Sigmoid colon (tissue), 7 donors: Measurements from ENCODE around the gene BAHCC1. TPM values are rescaled to one million over a fixed set of nuclear protein-coding genes. Genes with fewer than 3 reads are reported as not detected.

Experiments used
- DNase-seq: peaks from one replicate; pipeline ENCODE4 v3.0.0-alpha.2; 2019
- H3K27ac ChIP-seq, 4 donors: fragments of 200-600 bp; sonication (generic); one replicate each; pipeline ENCODE4 v1.5.1; 2016 to 2019; ENCODE audit warnings: mild to moderate bottlenecking in 1 of 4
- H3K27me3 ChIP-seq, 3 donors: fragments of 200-600 bp; sonication (generic); one replicate each; pipeline ENCODE4 v1.5.1; 2019; ENCODE audit warnings: mild to moderate bottlenecking in 1 of 3
- H3K36me3 ChIP-seq, 4 donors: fragments of 200-600 bp; sonication (generic); one replicate each; pipeline ENCODE4 v1.5.1; 2016 to 2019
- H3K4me1 ChIP-seq, 4 donors: fragments of 200-600 bp; sonication (generic); one replicate each; pipeline ENCODE4 v1.5.1; 2017 to 2019
- H3K4me3 ChIP-seq, 4 donors: fragments of 200-600 bp; sonication (generic); one replicate each; pipeline ENCODE4 v1.5.1; 2017 to 2019; ENCODE audit warnings: mild to moderate bottlenecking in 2 of 4, moderate library complexity in 1 of 4
- H3K9me3 ChIP-seq, 4 donors: fragments of 200-600 bp in 3 of 4; sonication (generic) in 3 of 4; one replicate each; pipeline versions ENCODE4 v1.5.1 to v1.6.1; 2013 to 2019
- CTCF ChIP-seq, 4 experiments: fragments of 450-650 bp in 3 of 4; fragments of 200-600 bp in 1 of 4; IDR thresholded peaks; one replicate each; pipeline ENCODE4 v1.5.1; 2016 to 2019; ENCODE audit warnings: antibody characterized with exemption in 4 of 4, mild to moderate bottlenecking in 3 of 4, moderate library complexity in 2 of 4
- EP300 ChIP-seq, 4 donors: sonication (generic); formaldehyde crosslinking; IDR thresholded peaks; one replicate each; pipeline ENCODE4 v1.6.1; 2017; ENCODE audit warnings: antibody characterized with exemption in 4 of 4
- POLR2A ChIP-seq, 2 donors: fragments of 450-650 bp; IDR thresholded peaks; one replicate each; pipeline ENCODE4 v1.6.1; 2016; ENCODE audit warnings: antibody characterized with exemption in 2 of 2, mild to moderate bottlenecking in 2 of 2, moderate library complexity in 2 of 2
- POLR2AphosphoS5 ChIP-seq, 4 donors: sonication (generic); formaldehyde crosslinking; IDR thresholded peaks; one replicate each; pipeline ENCODE4 v1.6.1; 2017; ENCODE audit warnings: antibody characterized with exemption in 4 of 4
- WGBS, 2 donors: extraction: QIAGEN DNeasy Blood & Tissue Kit; methylation state at CpG; one replicate each; pipeline ENCODE4 v1.1.7; 2013; 5-methylcytosine and 5-hydroxymethylcytosine counted together
- intact Hi-C: fragments of 100-400 bp; cut with DNase I; formaldehyde crosslinking; loops from one replicate; pipeline ENCODE4 v1.15.1; 2023
- polyA plus RNA-seq, 3 donors: library from polyadenylated mRNA; stranded (reverse); fragments of 200-250 nt; gene quantifications; one replicate each; pipeline ENCODE4 v1.2.3, GENCODE V29; 2013
- total RNA-seq, 4 donors: library from RNA; depleted of rRNA; stranded (reverse); fragments of >200 nt; gene quantifications; one replicate each; pipeline ENCODE4 v1.1.0, GENCODE V29; 2016
- donor health status: healthy with polysubstance abuse.
- donor health status: Bipolar disorder and iron deficiency.
- donor health status: healthy.

BAHCC1 gene
- total and polyA plus RNA-seq, 7 donors: 1.8 to 18.6 (median 6.4) TPM

- TF ChIP-seq POLR2A (IDR thresholded peaks at IDR 0.05) (no peak), POLR2AphosphoS5 (IDR thresholded peaks at IDR 0.05) (no peak), EP300 (IDR thresholded peaks at IDR 0.05) (no peak), CTCF (IDR thresholded peaks at IDR 0.05) (no peak)
- Histone ChIP-seq H3K4me1 (peaks cover 0 to 81% (median 73%) of the 10 kb centered on the region in 4 donors), H3K27ac (peak overlapping the region; percentile 93 to 99 (median 97)), H3K36me3 (no peaks in the 10 kb centered on the region), H3K9me3 (no peaks in the 10 kb centered on the region), H3K4me3 (no peak overlapping the region), H3K27me3 (no peaks in the 10 kb centered on the region)
- no peak for DNase-seq
- intact Hi-C loops: loop anchor here (5.0 kb wide), 1 partner anchor 80 kb away; no protein-coding TSS in a partner anchor
- WGBS, 2 donors: 37 to 62% methylated on average over 19 of the region's 19 CpGs
Observed at GRCh38 chr17:81401723-81402529, 6.7 kb downstream of the BAHCC1 start.

GRCh38 chr17:81402530-81402941 is 7.3 kb downstream of the BAHCC1 start:
- no peak for DNase-seq
- Histone ChIP-seq H3K27me3 (no peaks in the 10 kb centered on the region), H3K9me3 (no peaks in the 10 kb centered on the region), H3K36me3 (no peaks in the 10 kb centered on the region), H3K4me1 (peaks cover 0 to 81% (median 75%) of the 10 kb centered on the region in 4 donors), H3K4me3 (peak overlapping the region in 1 of 4 donors; percentile 8), H3K27ac (peak overlapping the region; percentile 93 to 99 (median 97))
- 63 to 71% methylated on average over 9 of the region's 9 CpGs for WGBS, 2 donors
- intact Hi-C loops: loop anchor here (5.0 kb wide), 1 partner anchor 80 kb away; no protein-coding TSS in a partner anchor
- TF ChIP-seq POLR2AphosphoS5 (IDR thresholded peaks at IDR 0.05) (no peak), CTCF (IDR thresholded peaks at IDR 0.05) (no peak), EP300 (IDR thresholded peaks at IDR 0.05) (no peak), POLR2A (IDR thresholded peaks at IDR 0.05) (no peak)

- no peaks in the 10 kb centered on the region for H3K36me3 ChIP-seq
- no peaks in the 10 kb centered on the region for H3K27me3 ChIP-seq
- H3K4me3 ChIP-seq: peak overlapping the region in 1 of 4 donors; percentile 8
- H3K9me3 ChIP-seq: no peaks in the 10 kb centered on the region
- TF ChIP-seq CTCF (IDR thresholded peaks at IDR 0.05) (no peak), POLR2A (IDR thresholded peaks at IDR 0.05) (no peak), POLR2AphosphoS5 (IDR thresholded peaks at IDR 0.05) (no peak), EP300 (IDR thresholded peaks at IDR 0.05) (no peak)
- DNase-seq: no peak
- 81 to 88% methylated on average over 9 of the region's 9 CpGs for WGBS, 2 donors
- intact Hi-C loops: loop anchor here (5.0 kb wide), 1 partner anchor 79 kb away; no protein-coding TSS in a partner anchor
- H3K27ac ChIP-seq: peak overlapping the region; percentile 93 to 99 (median 97)
- H3K4me1 ChIP-seq: peaks cover 0 to 78% (median 74%) of the 10 kb centered on the region in 4 donors
Observed at GRCh38 chr17:81402981-81403467, 7.8 kb downstream of the BAHCC1 start.

- intact Hi-C loops: loop anchor here (2.0 to 5.0 kb wide), 2 partner anchors 25 to 78 kb away; no protein-coding TSS in a partner anchor
- H3K4me1 ChIP-seq: peaks cover 0 to 71% (median 68%) of the 10 kb centered on the region in 4 donors
- 73 to 80% methylated on average over 39 of the region's 39 CpGs for WGBS, 2 donors
- H3K4me3 ChIP-seq: peak overlapping the region; percentile 13 to 41 (median 28)
- peak overlapping the region; percentile 93 to 99 (median 97) for H3K27ac ChIP-seq
- H3K27me3 ChIP-seq: no peaks in the 10 kb centered on the region
- H3K9me3 ChIP-seq: no peaks in the 10 kb centered on the region
- DNase-seq: no peak
- TF ChIP-seq POLR2A (IDR thresholded peaks at IDR 0.05) (no peak), EP300 (IDR thresholded peaks at IDR 0.05) (peak in 3 of 4 donors; percentile 5 to 58 (median 39)), POLR2AphosphoS5 (IDR thresholded peaks at IDR 0.05) (peak; percentile 43 to 76 (median 70))
- H3K36me3 ChIP-seq: no peaks in the 10 kb centered on the region
Observed at GRCh38 chr17:81403671-81404534, 8.6 kb downstream of the BAHCC1 start.
